MCF 10A (cell line): ENCODE data around the gene PRR15L. TPM values are rescaled to one million over a fixed set of nuclear protein-coding genes. Genes with fewer than 3 reads are reported as not detected.
A peak's percentile ranks its signal among the peaks of the same experiment; 100 is the strongest.

Source experiments
- BruUV-seq: library from RNA; stranded (reverse); fragments of 400-500 nt; replicated peaks from 2 replicates; lab custom pipeline; 2021; lab: Mats Ljungman, UMichigan
- CTCF ChIA-PET: fragments of 300-600 bp; sonication (Branson Sonifier 250); formaldehyde crosslinking; extraction: SDS; loops from one replicate; lab custom pipeline; 2021; ENCODE audit warnings: antibody characterized with exemption, inconsistent platforms; lab: Yijun Ruan, JAX
- POLR2A ChIA-PET: fragments of 300-600, 350-650 bp; sonication (Branson Sonifier 250); formaldehyde crosslinking; extraction: SDS; loops from one replicate; lab custom pipeline; 2020; ENCODE audit warnings: antibody characterized with exemption, inconsistent platforms; lab: Yijun Ruan, JAX
- DNase-seq: peaks from one replicate; pipeline ENCODE4 v3.0.0-alpha.2; 2018; ENCODE audit not compliant: unreplicated experiment
- H3K27ac Mint-ChIP-seq: one replicate; pipeline ENCODE4 v1.8.0; 2022; ENCODE audit warnings: mild to moderate bottlenecking, low read depth, mixed read lengths; ENCODE audit not compliant: unreplicated experiment
- H3K27me3 Mint-ChIP-seq: one replicate; pipeline ENCODE4 v1.8.0; 2022; ENCODE audit warnings: mixed read lengths; ENCODE audit not compliant: insufficient read depth, unreplicated experiment
- H3K36me3 Mint-ChIP-seq: one replicate; pipeline ENCODE4 v1.8.0; 2022; ENCODE audit warnings: mild to moderate bottlenecking, moderate library complexity, mixed read lengths; ENCODE audit not compliant: insufficient read depth, unreplicated experiment
- H3K4me1 Mint-ChIP-seq: one replicate; pipeline ENCODE4 v1.8.0; 2022; ENCODE audit warnings: mixed read lengths; ENCODE audit not compliant: insufficient read depth, unreplicated experiment
- H3K4me3 Mint-ChIP-seq: one replicate; pipeline ENCODE4 v1.8.0; 2022; ENCODE audit warnings: mild to moderate bottlenecking, moderate library complexity, mixed read lengths; ENCODE audit not compliant: unreplicated experiment
- H3K9me3 Mint-ChIP-seq: one replicate; pipeline ENCODE4 v1.8.0; 2022; ENCODE audit warnings: mixed read lengths; ENCODE audit not compliant: unreplicated experiment
- intact Hi-C: fragments of 100-400 bp; cut with micrococcal nuclease; formaldehyde crosslinking; loops from 2 replicates; pipeline ENCODE4 v1.14.1; 2022
- total RNA-seq: library from RNA; stranded (reverse); gene quantifications from 2 replicates; pipeline ENCODE4 v1.2.3, GENCODE V29; 2022
- TF ChIP-seq, protein P1 (sequence below): fragments of 200-600 bp; IDR thresholded peaks from one replicate; pipeline ENCODE4 v1.8.0; 2022; ENCODE audit warnings: antibody characterized with exemption, mild to moderate bottlenecking; ENCODE audit not compliant: unreplicated experiment

Gene PRR15L
- total RNA-seq, 1 experiment from 2014 or later: not detected

GRCh38 chr17:47934856-47935255 lies 22.8 kb downstream of the PRR15L start:
- Mint-ChIP-seq H3K9me3 (no peaks in the 10 kb centered on the region), H3K4me1 (peaks cover 29% of the 10 kb centered on the region), H3K36me3 (no peaks in the 10 kb centered on the region), H3K27me3 (no peaks in the 10 kb centered on the region), H3K27ac (peak overlapping the region; percentile 95), H3K4me3 (no peak overlapping the region)
- TF ChIP-seq, protein P1, sequence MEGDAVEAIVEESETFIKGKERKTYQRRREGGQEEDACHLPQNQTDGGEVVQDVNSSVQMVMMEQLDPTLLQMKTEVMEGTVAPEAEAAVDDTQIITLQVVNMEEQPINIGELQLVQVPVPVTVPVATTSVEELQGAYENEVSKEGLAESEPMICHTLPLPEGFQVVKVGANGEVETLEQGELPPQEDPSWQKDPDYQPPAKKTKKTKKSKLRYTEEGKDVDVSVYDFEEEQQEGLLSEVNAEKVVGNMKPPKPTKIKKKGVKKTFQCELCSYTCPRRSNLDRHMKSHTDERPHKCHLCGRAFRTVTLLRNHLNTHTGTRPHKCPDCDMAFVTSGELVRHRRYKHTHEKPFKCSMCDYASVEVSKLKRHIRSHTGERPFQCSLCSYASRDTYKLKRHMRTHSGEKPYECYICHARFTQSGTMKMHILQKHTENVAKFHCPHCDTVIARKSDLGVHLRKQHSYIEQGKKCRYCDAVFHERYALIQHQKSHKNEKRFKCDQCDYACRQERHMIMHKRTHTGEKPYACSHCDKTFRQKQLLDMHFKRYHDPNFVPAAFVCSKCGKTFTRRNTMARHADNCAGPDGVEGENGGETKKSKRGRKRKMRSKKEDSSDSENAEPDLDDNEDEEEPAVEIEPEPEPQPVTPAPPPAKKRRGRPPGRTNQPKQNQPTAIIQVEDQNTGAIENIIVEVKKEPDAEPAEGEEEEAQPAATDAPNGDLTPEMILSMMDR: no peak
- CTCF ChIA-PET: interaction anchor here (0.7 to 3.0 kb wide), 2 partner anchors 12 to 549 kb away, joined by 3 to 18 read pairs; no protein-coding TSS in a partner anchor
- no TSS peak for BruUV-seq
- intact Hi-C loops: no loop called here
- DNase-seq: no peak
- POLR2A ChIA-PET: interaction anchor here (0.9 to 2.1 kb wide), 3 partner anchors 22 to 37 kb away, joined by 3 to 5 read pairs (median 3); partner anchors contain the start of gene PRR15L

GRCh38 chr17:47931848-47932247 lies 25.8 kb downstream of the PRR15L start:
- ChIA-PET POLR2A (interaction anchor here (0.7 to 1.4 kb wide), 2 partner anchors 9 to 31 kb away, joined by 3 to 5 read pairs; partner anchors contain the start of gene PNPO), CTCF (interaction anchor here (0.6 to 0.9 kb wide), 3 partner anchors 39 to 209 kb away, joined by 3 to 6 read pairs (median 3); partner anchors contain the start of gene CDK5RAP3)
- H3K27ac Mint-ChIP-seq: no peak overlapping the region
- TF ChIP-seq, protein P1: no peak
- no peak overlapping the region for H3K4me3 Mint-ChIP-seq
- intact Hi-C loops: no loop called here
- H3K36me3 Mint-ChIP-seq: peaks cover 20% of the 10 kb centered on the region
- no TSS peak for BruUV-seq
- no peak for DNase-seq
- no peaks in the 10 kb centered on the region for H3K9me3 Mint-ChIP-seq
- peaks cover 19% of the 10 kb centered on the region for H3K4me1 Mint-ChIP-seq
- H3K27me3 Mint-ChIP-seq: no peaks in the 10 kb centered on the region

DNA sequence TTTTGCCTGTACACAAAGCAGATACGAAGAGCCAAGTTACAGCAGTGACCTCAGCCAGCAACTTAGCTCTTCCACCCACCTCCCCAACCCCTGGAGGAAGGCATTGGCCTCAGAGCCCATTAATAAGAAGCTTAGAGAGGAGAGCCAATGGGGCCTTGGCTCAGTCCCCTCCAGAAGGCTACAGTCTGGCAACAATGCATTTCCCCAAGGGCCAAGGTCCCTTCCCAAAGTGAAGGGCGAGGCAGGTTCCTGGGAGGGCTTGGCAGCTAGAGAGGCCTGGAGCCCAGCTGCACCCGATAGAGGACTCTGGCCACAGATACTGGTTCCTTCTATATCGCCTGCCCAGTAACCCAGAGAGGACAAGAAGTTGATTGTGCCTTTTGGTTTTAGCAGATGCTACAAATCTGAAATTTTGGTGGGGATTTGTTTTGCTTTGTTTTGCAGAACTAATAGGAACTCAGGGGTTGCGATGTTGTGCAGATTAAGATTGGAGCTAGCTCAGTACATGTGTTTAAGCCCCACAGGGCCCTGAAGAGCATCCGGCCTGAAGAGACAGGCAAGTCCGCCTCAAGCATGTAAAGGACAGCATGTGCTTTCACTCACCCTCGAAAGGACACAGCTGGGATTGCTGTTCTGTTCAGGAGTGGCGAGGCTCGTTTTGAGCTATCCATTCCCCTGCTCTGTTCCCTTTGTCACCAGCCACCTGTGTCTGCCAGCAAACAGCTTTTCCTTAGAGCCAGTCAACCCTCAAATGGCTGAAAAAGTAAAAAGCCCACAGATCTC lies 28.3 kb downstream of the PRR15L start:
- no peak for DNase-seq
- POLR2A ChIA-PET: interaction anchor here (1.1 to 2.0 kb wide), 3 partner anchors 12 to 34 kb away, joined by 3 to 11 read pairs (median 4); partner anchors contain the start of genes PNPO and SP2
- H3K9me3 Mint-ChIP-seq: no peaks in the 10 kb centered on the region
- no peak overlapping the region for H3K4me3 Mint-ChIP-seq
- H3K27me3 Mint-ChIP-seq: no peaks in the 10 kb centered on the region
- H3K36me3 Mint-ChIP-seq: peaks cover 33% of the 10 kb centered on the region
- no peak overlapping the region for H3K27ac Mint-ChIP-seq
- TF ChIP-seq, protein P1: no peak
- intact Hi-C loops: no loop called here
- CTCF ChIA-PET: interaction anchor here (1.2 to 1.6 kb wide), 4 partner anchors 8 to 19 kb away, joined by 3 to 7 read pairs (median 4); no protein-coding TSS in a partner anchor
- no TSS peak for BruUV-seq
- H3K4me1 Mint-ChIP-seq: peaks cover 6% of the 10 kb centered on the region

GRCh38 chr17:47928415-47928814 lies 29.3 kb downstream of the PRR15L start:
- Mint-ChIP-seq H3K36me3 (peaks cover 43% of the 10 kb centered on the region), H3K4me1 (peaks cover 6% of the 10 kb centered on the region), H3K9me3 (no peaks in the 10 kb centered on the region), H3K4me3 (no peak overlapping the region), H3K27me3 (no peaks in the 10 kb centered on the region), H3K27ac (no peak overlapping the region)
- POLR2A ChIA-PET: interaction anchor here (1.1 to 1.4 kb wide), 2 partner anchors 20 to 33 kb away, joined by 3 to 4 read pairs; partner anchors contain the start of gene SP2
- intact Hi-C loops: no loop called here
- CTCF ChIA-PET: interaction anchor here (1.6 kb wide), 1 partner anchor 18 kb away, joined by 7 read pairs; no protein-coding TSS in a partner anchor
- DNase-seq: no peak
- TSS peak; percentile 53 for BruUV-seq
- TF ChIP-seq, protein P1: no peak
